ENCODE data around the gene FZD1. TPM values are rescaled to one million over a fixed set of nuclear protein-coding genes. Genes with fewer than 3 reads are reported as not detected.

The FZD1 gene
- total RNA-seq, 1 experiment from 2014 or later = 3.7 TPM

- TF ChIP-seq REST (IDR thresholded peaks at IDR 0.05; ENCODE audit: low read depth) (no peak), POLR2AphosphoS5 (IDR thresholded peaks at IDR 0.05; ENCODE audit: low read depth, low read length) (no peak), EGR1 (IDR thresholded peaks at IDR 0.05; ENCODE audit: low read depth) (no peak), MAX (IDR thresholded peaks at IDR 0.05) (no peak), SRF (IDR thresholded peaks at IDR 0.05; ENCODE audit: low read depth) (no peak), TCF7L2 (IDR thresholded peaks at IDR 0.05; ENCODE audit: borderline replicate concordance, extremely low read depth, insufficient read depth, insufficient read length) (no peak)
These were observed 6.1 kb downstream of the FZD1 start (continued) for GRCh38 chr7:91270372-91270771.

GRCh38 chr7:91276909-91277308, 12.7 kb downstream of the FZD1 start:
- ChIA-PET RAD21 (ENCODE audit: low non-redundant PET in 1 of 2, low total read pairs in 2 of 2, uncharacterized antibody in 2 of 2, unreplicated experiment in 2 of 2) (no interaction called here), POLR2A (no interaction called here), CTCF (no interaction called here)
- Histone ChIP-seq H3K4me2 (ENCODE audit: low read length) (no peak overlapping the region), H3K9me2 (ENCODE audit: insufficient read depth) (no peaks in the 10 kb centered on the region), H3K9me3 (ENCODE audit: control insufficient read depth in 1 of 2, insufficient read depth in 1 of 2, low read depth in 1 of 2, low read length in 2 of 2) (no peaks in the 10 kb centered on the region), H2AFZ (ENCODE audit: low read depth, low read length, poor library complexity, severe bottlenecking) (no peak overlapping the region), H3K36me3 (ENCODE audit: control insufficient read depth in 1 of 2, insufficient read depth in 2 of 2, low read length in 2 of 2) (no peaks in the 10 kb centered on the region), H4K20me1 (ENCODE audit: insufficient read depth) (no peaks in the 10 kb centered on the region), H3K4me3 (replicated peaks in 1 of 2; ENCODE audit: low read depth in 1 of 2, low read length in 2 of 2) (no peak overlapping the region), H3K27me3 (ENCODE audit: insufficient read depth, low read length) (no peaks in the 10 kb centered on the region; the same call in 1 of the 2 replicates), H3K27ac (ENCODE audit: low read depth, low read length) (no peak overlapping the region), H3K9ac (ENCODE audit: low read length) (no peak overlapping the region), H3K4me1 (ENCODE audit: control insufficient read depth in 1 of 2, insufficient read depth in 2 of 2, low read length in 2 of 2) (no peaks in the 10 kb centered on the region), H3K79me2 (ENCODE audit: insufficient read depth, low read length) (no peaks in the 10 kb centered on the region)
- DNase-seq (ENCODE audit: low read depth, low spot score) (no peak), ATAC-seq (no peak)
- intact Hi-C loops (cut with micrococcal nuclease) = no loop called here
- TF ChIP-seq ZNF274 (IDR thresholded peaks at IDR 0.05; ENCODE audit: low read depth, low read length) (no peak), POLR2AphosphoS5 (IDR thresholded peaks at IDR 0.05; ENCODE audit: low read depth, low read length) (no peak), RAD21 (IDR thresholded peaks at IDR 0.05; ENCODE audit: low read depth) (no peak), SP1 (IDR thresholded peaks at IDR 0.05; ENCODE audit: low read depth) (no peak), FOSL1 (IDR thresholded peaks at IDR 0.05; ENCODE audit: low read depth) (no peak), JUND (IDR thresholded peaks at IDR 0.05) (no peak), SIN3A (IDR thresholded peaks at IDR 0.05; ENCODE audit: low read depth) (no peak), CBX3 (IDR thresholded peaks at IDR 0.05; ENCODE audit: low read depth) (no peak), ELF1 (IDR thresholded peaks at IDR 0.05; ENCODE audit: borderline replicate concordance, low read depth) (no peak), EZH2 (IDR thresholded peaks at IDR 0.05) (no peak), POLR2A (IDR thresholded peaks at IDR 0.05; ENCODE audit: borderline replicate concordance, extremely low read depth, insufficient read depth, insufficient read length) (no peak), CEBPB (IDR thresholded peaks at IDR 0.05; ENCODE audit: low read depth) (no peak), MAX (IDR thresholded peaks at IDR 0.05) (no peak), EZH2phosphoT487 (IDR thresholded peaks at IDR 0.05; ENCODE audit: borderline replicate concordance) (no peak), YY1 (IDR thresholded peaks at IDR 0.05; ENCODE audit: extremely low read depth, insufficient replicate concordance, low read depth, low read length) (no peak)
- no TSS peak for BruUV-seq (replicated peaks)
